8988T (cell line): ENCODE results near the gene TLE2.
A peak's percentile ranks its signal among the peaks of the same experiment; 100 is the strongest.

ENCODE experiments used
- DNase-seq: peaks from one replicate; pipeline ENCODE4 v3.0.0; 2011

Gene TLE2

GRCh38 chr19:3036119-3036976, 7.3 kb upstream of the TLE2 start:
- DNase-seq, result peak; percentile 65

GRCh38 chr19:3035542-3036118, 6.5 kb upstream of the TLE2 start:
- DNase-seq, result peak; percentile 95

GRCh38 chr19:3034656-3035541, 5.8 kb upstream of the TLE2 start:
- DNase-seq, result no peak

GRCh38 chr19:3034406-3034655, 5.3 kb upstream of the TLE2 start:
- DNase-seq, result no peak

- DNase-seq, result no peak
Observed at GRCh38 chr19:3033595-3034405, 4.7 kb upstream of the TLE2 start.

GRCh38 chr19:3031607-3031867, 2.5 kb upstream of the TLE2 start:
- DNase-seq, result no peak

- no peak for DNase-seq
Observed at GRCh38 chr19:3028305-3029064, 595 bp downstream of the TLE2 start.

- DNase-seq, result no peak
Observed at GRCh38 chr19:3027981-3028304, 1.1 kb downstream of the TLE2 start.

GRCh38 chr19:3027292-3027691, 1.8 kb downstream of the TLE2 start:
- DNase-seq, result no peak

GRCh38 chr19:3026768-3027167, 2.3 kb downstream of the TLE2 start:
- no peak for DNase-seq

GRCh38 chr19:3025549-3025886, 3.6 kb downstream of the TLE2 start:
- DNase-seq, result no peak

GRCh38 chr19:3024870-3025548, 4.1 kb downstream of the TLE2 start:
- DNase-seq, result no peak

- no peak for DNase-seq
Observed at GRCh38 chr19:3024509-3024869, 4.6 kb downstream of the TLE2 start.

GRCh38 chr19:3020321-3020960, 8.6 kb downstream of the TLE2 start:
- no peak for DNase-seq

- DNase-seq, result no peak
Observed at GRCh38 chr19:3019211-3019854, 9.7 kb downstream of the TLE2 start.

GRCh38 chr19:3017923-3018322, 11.2 kb downstream of the TLE2 start:
- DNase-seq, result no peak

- no peak for DNase-seq
Observed at GRCh38 chr19:3015126-3016057, 13.7 kb downstream of the TLE2 start.

- no peak for DNase-seq
Observed at GRCh38 chr19:3014135-3014534, 14.9 kb downstream of the TLE2 start.

GRCh38 chr19:3013263-3013725, 15.8 kb downstream of the TLE2 start:
- DNase-seq, result no peak
